GDM1 (cell line): ENCODE measurements around the gene CCS.
"Not testable (repeated sequence)": the region's sequence is repeated elsewhere in the genome, so short reads cannot be mapped to it uniquely, and the experiment has no call there.

ENCODE experiments used
- DNase-seq: peaks from one replicate; lab custom pipeline; 2025; lab: John Stamatoyannopoulos, UW

The CCS gene

GRCh38 chr11:66591175-66591574, 1.8 kb upstream of the CCS start:
- no peak for DNase-seq

- DNase-seq: no peak
Observed at GRCh38 chr11:66593303-66593635, 284 bp downstream of the CCS start.

- DNase-seq: no peak
Observed at GRCh38 chr11:66593650-66594049, 665 bp downstream of the CCS start.

- DNase-seq: no peak
Observed at GRCh38 chr11:66595245-66595904, 2.4 kb downstream of the CCS start.

GRCh38 chr11:66598993-66599392, 6.0 kb downstream of the CCS start:
- DNase-seq: no peak

- no peak for DNase-seq
Observed at GRCh38 chr11:66600219-66600618, 7.2 kb downstream of the CCS start.

- DNase-seq: no peak
Observed at GRCh38 chr11:66600631-66601233, 7.7 kb downstream of the CCS start.

- no peak for DNase-seq
Observed at GRCh38 chr11:66603072-66603471, 10.1 kb downstream of the CCS start.

GRCh38 chr11:66604155-66604554, 11.2 kb downstream of the CCS start:
- no peak for DNase-seq

- DNase-seq: not testable (repeated sequence)
Observed at GRCh38 chr11:66606608-66607007, 13.6 kb downstream of the CCS start.

- no peak for DNase-seq
Observed at GRCh38 chr11:66607126-66607834, 14.3 kb downstream of the CCS start.

GRCh38 chr11:66609721-66610617, 17.0 kb downstream of the CCS start:
- no peak for DNase-seq

GRCh38 chr11:66612458-66612857, 19.5 kb downstream of the CCS start:
- no peak for DNase-seq

- DNase-seq: no peak
Observed at GRCh38 chr11:66614073-66614472, 21.1 kb downstream of the CCS start.

GRCh38 chr11:66616379-66617154, 23.6 kb downstream of the CCS start, which contains the start of gene RBM14:
RBM14 (plus strand) TSS chr11:66616630; CDS start chr11:66616721, 91 bp downstream.
- DNase-seq: peak; percentile 98

GRCh38 chr11:66617155-66617834, 24.3 kb downstream of the CCS start:
- DNase-seq: no peak

- DNase-seq: no peak
Observed at GRCh38 chr11:66619080-66619554, 26.1 kb downstream of the CCS start.

GRCh38 chr11:66624450-66624849, 31.5 kb downstream of the CCS start:
- no peak for DNase-seq

- DNase-seq: no peak
Observed at GRCh38 chr11:66625041-66625751, 32.2 kb downstream of the CCS start.

- no peak for DNase-seq
Observed at GRCh38 chr11:66625752-66626149, 32.8 kb downstream of the CCS start.
